HG02571 (cell line): ENCODE data around the gene GPR62.

Experiments used
- ATAC-seq: cut with Tn5 transposase; IDR thresholded peaks from one replicate; pipeline ENCODE4 v1.9.1; 2021; ENCODE audit warnings: mild to moderate bottlenecking, moderate library complexity; ENCODE audit not compliant: unreplicated experiment

GPR62 gene

DNA sequence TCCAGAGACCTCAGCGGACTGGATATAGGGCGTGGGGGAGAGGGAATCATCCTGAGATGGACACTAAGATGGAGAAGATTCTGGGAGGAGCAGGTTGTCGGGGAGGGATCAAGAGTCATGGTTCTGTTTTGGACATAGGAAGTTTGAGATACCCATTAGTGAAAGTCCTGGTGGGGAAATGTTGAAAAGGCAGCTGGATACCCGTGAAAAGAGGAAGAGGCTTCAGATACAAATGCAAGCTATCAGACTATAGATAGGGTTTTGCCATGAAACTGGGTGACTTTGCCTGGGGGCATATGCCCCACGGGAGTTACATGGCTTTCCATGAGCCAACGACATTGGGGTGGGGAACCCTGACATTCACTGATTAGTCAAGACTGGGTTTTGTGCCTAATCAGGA lies 1.1 kb upstream of the GPR62 start:
- ATAC-seq = no peak

DNA sequence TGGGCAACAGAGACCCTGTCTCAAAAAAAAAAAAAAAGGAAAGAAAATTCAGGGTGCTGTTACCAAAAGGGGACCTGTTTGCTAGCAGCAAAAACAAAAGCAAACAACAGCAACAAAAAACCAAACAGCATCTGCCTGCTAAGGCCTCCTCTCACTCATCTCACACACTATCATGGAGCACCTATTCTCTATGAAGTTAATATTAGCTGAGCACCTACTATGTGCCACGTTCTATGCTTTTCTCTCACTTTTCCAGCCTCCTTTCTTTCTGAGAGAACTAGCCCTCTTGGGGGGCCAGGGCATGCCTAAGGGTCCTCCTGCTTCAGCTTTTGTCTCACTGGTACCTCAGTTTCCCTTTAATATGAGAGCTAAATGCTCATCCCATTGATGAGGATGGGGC lies 468 bp upstream of the GPR62 start:
- no peak for ATAC-seq

DNA sequence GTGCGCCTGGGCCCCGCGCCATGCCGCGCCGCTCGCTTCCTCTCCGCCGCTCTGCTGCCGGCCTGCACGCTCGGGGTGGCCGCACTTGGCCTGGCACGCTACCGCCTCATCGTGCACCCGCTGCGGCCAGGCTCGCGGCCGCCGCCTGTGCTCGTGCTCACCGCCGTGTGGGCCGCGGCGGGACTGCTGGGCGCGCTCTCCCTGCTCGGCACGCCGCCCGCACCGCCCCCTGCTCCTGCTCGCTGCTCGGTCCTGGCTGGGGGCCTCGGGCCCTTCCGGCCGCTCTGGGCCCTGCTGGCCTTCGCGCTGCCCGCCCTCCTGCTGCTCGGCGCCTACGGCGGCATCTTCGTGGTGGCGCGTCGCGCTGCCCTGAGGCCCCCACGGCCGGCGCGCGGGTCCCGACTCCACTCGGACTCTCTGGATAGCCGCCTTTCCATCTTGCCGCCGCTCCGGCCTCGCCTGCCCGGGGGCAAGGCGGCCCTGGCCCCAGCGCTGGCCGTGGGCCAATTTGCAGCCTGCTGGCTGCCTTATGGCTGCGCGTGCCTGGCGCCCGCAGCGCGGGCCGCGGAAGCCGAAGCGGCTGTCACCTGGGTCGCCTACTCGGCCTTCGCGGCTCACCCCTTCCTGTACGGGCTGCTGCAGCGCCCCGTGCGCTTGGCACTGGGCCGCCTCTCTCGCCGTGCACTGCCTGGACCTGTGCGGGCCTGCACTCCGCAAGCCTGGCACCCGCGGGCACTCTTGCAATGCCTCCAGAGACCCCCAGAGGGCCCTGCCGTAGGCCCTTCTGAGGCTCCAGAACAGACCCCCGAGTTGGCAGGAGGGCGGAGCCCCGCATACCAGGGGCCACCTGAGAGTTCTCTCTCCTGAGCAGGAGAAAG lies 951 bp downstream of the GPR62 start:
- ATAC-seq = no peak

DNA sequence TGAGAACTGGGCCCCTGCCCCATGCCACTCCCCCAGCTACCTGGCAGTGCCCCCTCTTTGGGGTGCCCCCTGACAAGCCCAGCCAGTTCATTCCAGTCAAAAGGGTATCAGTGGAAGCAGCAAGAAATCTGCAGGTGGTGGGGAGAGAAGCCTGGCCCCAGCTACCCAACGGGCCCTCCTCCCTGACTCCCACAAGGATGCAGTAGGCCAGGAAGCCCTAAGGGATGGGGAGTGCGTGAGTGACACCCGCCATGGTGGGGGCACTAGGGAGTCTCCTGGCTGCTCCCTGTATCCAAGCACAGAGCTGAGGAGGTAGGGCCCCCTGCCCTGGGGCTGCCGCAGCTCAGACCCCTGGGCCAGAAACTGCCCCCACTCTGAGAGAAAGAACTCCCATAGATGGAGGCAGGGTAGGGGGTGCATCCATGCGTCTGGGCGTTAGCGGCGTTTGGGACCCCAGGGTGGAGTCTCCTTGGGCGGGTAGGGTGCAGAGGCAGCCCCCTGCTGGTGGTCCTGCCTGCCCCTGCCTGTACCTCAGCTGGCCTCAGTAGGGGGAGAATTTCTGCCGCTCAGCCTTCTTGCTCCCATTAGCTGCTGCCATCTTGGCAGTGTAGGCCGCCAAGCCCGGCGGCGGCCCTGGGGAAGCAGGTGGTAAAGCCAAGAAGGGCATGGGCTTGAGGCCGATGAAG lies 2.5 kb downstream of the GPR62 start:
- ATAC-seq = no peak

DNA sequence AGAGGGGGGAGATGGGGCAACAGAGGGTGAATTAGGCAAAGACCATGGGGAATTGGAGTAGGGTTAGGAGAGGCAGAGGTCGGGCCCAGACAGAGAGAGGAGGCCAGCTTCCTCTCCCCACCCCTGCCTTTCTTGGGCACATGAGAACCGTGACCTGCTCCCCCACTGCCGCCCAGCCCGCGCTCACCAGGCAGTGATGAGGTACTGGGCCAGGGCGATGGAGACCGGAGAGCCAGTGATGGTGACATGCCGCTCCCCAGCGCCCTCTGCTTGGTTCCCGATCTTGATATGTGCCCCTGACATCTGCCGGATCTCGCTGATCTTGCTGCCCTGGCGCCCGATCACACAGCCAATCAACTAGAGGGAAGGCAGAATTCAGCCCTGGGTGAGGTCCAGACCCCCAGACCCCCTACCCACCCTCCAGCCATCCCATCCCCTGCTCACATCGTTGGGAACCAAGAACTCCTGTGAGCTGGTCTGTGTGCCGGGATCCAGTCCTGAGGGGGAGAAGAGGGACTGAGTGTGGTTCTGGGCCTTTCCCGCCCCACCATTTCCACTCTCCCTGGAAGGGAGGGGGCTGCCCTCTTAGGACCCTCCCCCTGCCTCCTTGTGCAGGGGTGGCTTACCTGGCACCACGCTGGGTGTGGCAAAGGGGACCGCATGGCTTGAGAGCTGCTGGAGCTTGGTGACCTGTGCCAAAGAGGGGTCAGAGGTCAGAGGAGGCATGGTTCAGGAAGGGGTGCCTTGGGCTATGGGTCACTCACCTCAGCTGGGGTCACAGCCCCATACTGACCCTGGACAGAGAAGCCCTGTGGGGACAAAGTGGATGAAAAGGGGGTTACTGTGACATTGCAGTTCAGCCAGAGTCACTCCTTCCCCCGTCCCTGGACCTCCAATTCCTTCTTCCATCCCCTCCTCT lies 3.7 kb downstream of the GPR62 start:
- no peak for ATAC-seq

DNA sequence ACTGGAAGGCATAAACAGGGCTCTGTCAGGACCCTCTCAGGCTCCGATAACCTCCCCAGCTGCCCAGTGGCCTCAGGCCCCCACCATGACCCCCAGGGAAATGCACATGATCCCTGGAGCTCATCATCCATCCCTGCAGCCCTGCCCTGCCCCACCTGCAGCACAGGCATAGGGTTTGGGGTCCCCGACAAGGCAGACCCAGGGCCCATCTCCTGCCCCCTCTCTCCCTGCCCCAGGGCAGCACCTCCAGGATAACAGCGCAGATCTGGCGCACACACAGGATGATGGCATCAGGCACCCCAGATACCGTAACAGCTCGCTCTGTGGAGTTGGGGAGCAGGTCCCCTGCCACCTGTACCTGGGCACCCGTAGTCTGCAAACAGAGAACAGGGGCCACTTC lies 4.5 kb downstream of the GPR62 start:
- no peak for ATAC-seq

DNA sequence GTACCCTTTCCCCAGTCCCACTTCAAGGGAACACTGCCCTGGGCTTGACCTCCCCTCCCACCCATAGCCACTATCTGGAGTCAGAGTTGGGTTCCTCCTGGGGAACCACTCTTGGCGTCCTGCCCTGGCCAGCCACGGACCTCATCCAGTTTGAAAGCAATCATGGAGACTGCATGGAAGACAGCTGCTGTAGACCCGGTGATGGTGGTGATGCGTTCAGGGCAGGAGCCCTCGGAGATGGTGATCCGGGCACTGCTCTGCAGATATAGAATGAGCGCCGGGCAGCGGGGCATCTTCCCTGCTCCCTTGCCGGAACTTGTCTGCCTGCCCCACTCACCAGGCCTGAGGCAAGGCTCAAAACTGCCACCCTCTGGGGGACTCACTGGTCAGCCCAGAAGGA lies 5.2 kb downstream of the GPR62 start:
- no peak for ATAC-seq

DNA sequence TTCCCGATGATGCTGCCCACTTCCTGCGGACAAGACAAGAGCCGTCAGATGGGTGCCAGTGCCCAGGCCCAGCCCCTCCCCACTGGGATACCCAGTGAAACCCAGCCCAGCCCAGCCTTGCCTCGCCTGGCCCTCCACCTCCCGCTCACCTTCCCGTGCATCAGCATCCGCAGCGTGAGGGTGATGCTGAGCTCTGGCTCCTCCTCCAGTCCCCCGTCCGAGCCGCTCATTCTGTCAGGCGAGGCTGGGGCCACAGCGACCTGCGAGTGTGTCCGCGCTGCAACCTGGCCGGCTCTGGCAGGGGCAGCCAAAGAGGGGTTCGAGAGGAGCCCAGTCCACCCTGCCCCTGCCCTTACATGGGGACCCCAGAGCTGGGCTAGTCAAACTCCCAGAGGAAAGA lies 5.8 kb downstream of the GPR62 start:
- no peak for ATAC-seq

DNA sequence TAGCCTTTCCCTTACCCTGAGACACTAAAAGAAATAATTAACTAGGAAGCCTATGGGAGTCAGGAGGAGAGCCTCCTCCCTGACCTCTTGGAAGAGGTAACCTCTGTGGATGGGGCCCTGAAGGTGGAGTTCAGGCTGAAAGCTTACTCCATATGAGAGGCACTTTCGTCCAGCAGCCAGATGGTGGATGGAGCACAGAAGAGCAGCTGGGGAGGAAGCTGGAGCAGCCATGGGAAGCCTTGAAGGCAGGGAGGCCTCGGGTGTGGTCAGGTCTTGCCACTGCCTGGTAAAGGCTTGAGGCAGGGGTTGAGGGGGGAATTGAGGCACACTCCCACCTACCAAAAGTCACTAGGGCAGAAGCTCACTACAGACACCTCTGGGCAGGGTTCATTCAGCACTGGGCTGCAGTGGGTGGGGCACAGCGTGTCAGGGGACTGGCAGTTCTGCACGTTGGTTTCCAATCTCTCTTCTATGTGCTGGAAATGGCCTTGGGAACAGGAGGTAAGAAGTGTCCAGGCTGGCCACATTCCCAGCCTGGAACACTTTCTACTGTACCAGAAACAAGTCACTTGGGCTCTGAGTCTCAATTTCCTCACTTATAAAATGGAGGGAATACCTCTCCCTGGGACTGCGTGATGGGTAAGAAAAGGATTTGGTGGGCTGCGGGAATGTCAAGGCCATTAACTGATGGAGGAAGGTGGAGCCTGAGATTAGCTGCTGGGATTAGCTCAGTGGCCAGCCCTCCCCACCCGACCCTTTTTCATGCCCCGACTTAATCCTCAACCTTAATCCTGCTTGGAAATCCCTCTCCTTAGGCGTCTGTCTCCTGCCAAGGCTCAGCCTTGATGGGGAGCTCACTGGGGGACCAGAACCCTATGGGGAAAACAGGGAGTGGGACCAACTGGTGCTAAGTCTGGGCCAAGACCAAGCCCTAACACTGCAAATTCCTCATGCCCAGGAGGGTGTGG lies 6.7 kb downstream of the GPR62 start:
- ATAC-seq = no peak

DNA sequence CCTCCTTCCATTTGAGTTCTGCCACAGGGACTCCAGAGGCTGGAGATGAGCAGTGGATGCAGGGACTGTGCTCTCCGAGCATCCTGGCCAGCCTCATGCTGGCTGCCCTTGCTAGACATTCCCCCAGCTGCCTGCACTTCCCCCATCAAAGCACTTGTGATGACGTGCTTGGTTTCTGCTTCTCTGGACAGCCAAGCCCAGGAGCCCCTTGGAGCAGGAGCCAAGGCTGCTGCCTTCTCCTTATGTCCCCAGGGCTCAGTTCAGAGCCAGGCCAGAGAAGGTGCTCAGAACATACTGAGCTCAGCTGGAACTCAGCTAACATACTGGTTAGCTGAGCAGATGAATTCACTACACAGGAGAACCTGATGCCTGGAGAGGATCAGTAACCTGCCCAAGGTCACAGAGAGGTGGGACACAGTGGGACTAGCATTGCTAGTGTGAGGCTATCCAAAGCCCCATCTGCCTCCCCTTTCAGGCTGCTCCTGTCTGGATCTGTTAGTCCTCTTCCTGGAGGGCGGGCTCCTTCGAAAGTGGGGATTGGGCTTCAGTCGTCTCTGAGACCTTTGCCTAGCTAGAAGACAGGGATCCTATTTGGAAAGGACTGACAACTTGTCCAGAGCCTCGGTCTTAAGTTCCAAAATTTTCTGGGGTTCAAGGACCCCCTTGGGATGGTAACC lies 7.8 kb downstream of the GPR62 start:
- ATAC-seq = no peak

DNA sequence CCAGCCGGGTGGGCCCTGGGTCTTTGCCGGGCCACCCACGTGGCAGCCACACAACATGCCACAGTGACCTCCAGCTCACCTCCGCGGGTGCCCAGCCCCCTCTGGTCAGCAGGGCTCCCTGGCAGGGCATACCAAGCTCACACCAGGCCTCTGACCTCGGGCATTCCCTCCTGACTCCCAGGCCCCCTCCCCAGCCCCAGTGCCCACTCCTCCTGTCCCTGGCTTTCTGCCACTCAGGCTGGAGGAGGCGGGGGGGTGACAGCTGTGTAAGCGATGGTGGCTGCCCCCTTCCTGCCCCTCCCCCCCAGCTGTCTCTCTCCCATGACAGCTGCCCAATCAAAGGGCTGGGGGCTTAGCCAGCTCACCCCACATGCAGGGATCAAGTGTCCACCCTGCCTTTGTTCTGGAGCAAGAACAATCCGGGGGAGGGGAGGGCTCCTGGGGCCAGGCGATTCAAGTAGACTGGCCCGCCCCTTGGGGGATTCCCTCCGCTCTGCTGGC lies 8.8 kb downstream of the GPR62 start:
- ATAC-seq = no peak

DNA sequence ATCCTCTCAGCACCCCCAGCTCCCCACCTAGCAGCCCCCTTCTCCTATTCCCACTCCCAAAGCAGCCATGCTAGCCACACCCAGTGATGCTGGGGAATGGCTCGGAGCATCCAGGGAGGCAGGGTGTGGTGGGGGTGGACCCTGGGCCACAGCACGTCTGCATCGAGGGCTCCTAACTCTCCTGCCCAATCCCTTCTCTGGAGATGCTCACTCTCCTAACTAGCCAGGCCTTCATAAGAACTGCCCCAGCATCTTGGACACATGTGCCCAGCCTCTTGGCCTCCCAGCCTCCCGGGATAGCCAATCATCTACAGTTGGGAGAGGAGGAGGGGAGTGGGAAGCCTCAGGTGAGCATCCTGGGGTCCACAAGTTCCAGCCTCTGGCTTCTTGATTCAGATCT lies 9.3 kb downstream of the GPR62 start:
- ATAC-seq = no peak

DNA sequence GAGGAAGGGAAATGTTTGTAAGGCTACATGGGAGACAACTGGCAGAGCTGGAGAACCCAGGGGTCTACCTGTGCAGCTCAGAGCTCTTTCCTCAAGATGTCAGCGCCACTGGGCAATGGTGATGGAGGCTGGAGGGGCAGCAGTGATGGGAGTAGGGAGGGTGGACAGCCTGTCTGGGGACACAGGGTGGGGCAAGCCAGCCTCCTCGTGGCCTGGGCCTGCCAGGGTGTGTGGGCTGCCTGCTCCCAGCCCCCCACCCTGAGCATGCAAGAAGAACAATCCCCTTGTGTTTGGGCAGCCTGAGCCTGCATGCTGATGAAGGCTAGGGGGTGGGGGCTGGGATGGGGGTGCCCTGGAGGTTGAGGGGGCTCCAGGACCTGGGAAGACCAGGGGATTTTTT lies 10.8 kb downstream of the GPR62 start:
- ATAC-seq = no peak

DNA sequence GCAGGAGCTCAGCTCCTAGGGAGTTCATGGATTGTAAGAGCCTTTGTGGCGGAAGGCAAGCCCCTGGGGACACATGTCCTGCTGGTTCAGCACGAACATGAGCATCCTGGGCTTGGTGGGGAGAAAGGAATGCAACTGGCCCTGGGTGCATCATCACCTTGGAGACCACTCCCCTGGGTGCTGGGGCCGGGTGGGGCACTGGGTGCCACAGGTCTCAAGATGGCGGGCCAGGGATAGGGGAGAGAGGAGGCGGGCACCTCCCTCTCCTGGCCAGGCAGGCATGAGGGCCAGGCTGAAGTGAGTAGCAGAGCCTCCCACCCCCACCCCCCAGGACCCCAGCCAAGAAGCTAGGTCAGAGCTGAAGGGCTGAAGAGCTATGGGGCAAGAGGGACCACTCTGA lies 11.3 kb downstream of the GPR62 start:
- ATAC-seq = no peak

DNA sequence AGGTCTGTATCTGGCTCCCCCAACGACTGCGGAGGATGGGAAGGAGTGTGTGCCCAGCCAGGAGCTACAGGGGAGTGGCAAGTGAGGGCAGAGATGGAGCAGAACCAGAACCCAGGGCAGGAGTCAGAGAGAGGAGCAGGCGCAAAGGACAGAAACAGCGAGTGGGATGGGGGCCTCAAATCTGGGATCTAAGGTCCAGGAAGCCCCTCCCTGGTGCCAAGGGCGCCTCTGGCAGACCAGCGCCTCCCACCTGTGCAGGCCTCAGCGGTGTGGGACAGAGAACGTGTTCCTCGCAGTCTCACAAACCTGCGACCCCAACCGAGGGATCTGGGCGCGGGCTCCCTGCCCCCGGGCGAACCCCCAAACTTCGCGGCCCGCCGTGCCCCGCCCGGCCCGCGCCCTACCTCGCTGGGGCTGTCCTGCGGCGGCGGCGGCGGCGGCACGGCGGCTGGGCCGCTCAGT lies 11.8 kb downstream of the GPR62 start:
- ATAC-seq = no peak

DNA sequence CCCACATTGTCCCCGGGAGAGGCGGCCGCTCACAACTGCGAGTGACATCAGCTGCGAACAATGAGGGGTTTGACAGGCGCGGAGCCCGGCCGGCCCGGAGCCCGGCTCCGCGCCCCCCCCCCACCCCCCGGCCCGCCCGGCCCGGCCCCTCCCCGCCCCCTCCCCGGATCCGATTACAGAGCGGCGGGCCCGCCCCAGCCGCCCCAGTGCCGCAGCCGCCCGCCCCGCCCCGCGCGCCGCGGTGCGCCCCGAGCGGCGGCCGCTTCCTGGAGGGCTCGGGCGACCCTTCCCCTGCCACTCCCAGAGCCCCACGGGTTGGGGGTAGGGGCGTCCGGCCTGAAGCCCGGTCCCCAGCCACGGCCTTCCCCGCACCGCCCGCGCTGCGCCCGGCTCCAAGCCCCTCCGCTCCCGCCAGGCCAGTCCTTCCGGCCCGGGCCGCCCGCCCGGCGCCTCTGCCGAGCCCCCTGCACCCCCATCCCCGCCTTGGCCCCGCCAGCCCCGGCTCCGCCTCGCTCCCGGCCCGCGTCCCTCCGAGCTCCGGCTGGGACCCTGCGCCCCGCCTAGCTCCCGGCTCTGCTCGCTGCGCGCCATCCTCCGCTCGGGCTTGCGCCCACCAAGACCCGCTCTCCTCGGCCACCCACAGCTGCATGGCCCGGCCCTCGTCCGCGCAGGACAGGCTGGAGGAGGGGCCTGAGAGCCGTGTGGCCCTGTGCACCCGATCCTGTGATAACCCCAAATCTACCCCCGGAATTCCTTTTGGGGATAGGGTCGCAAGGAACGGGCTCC lies 12.4 kb downstream of the GPR62 start, which contains the start of gene PCBP4:
PCBP4 (minus strand) TSS at position 71 of the 786 bp plus-strand sequence. CDS start 6,214 bp downstream, outside the sequence.
- peak; percentile 48 for ATAC-seq

DNA sequence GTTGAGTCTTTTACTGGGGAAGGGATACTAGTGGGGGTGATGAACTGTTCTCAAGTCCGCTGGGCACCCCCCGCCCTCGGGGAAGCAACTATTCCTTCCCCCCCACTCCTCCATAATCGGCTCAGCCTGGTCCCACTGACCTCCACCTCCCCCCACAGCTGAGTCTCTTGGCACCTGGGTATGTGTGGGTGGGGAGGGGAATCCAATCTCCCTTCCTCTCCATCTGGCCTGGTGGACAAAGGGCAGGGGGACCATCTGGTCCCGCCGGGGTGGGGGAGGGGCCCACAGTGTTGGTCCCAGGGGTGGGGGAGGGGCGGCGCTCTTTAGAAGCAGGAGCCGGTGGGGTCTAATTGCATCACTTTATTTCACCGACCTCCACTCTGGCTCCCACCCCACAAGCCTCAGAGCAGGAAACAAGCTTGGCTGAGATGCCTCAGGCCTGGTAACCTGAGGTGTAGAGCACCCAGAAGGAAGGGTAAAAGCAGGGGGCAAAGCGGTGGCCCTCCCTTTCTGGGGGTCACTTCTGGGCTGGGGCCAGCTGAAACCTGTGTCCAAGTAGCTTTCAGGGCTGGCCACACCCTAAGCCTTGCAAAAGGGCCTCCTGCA lies 13.1 kb downstream of the GPR62 start:
- no peak for ATAC-seq
